ENCODE results near the gene PTPN3.
"Not testable (repeated sequence)": the region's sequence is repeated elsewhere in the genome, so short reads cannot be mapped to it uniquely, and the experiment has no call there.

PTPN3 gene, protein sequence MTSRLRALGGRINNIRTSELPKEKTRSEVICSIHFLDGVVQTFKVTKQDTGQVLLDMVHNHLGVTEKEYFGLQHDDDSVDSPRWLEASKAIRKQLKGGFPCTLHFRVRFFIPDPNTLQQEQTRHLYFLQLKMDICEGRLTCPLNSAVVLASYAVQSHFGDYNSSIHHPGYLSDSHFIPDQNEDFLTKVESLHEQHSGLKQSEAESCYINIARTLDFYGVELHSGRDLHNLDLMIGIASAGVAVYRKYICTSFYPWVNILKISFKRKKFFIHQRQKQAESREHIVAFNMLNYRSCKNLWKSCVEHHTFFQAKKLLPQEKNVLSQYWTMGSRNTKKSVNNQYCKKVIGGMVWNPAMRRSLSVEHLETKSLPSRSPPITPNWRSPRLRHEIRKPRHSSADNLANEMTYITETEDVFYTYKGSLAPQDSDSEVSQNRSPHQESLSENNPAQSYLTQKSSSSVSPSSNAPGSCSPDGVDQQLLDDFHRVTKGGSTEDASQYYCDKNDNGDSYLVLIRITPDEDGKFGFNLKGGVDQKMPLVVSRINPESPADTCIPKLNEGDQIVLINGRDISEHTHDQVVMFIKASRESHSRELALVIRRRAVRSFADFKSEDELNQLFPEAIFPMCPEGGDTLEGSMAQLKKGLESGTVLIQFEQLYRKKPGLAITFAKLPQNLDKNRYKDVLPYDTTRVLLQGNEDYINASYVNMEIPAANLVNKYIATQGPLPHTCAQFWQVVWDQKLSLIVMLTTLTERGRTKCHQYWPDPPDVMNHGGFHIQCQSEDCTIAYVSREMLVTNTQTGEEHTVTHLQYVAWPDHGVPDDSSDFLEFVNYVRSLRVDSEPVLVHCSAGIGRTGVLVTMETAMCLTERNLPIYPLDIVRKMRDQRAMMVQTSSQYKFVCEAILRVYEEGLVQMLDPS

DNA sequence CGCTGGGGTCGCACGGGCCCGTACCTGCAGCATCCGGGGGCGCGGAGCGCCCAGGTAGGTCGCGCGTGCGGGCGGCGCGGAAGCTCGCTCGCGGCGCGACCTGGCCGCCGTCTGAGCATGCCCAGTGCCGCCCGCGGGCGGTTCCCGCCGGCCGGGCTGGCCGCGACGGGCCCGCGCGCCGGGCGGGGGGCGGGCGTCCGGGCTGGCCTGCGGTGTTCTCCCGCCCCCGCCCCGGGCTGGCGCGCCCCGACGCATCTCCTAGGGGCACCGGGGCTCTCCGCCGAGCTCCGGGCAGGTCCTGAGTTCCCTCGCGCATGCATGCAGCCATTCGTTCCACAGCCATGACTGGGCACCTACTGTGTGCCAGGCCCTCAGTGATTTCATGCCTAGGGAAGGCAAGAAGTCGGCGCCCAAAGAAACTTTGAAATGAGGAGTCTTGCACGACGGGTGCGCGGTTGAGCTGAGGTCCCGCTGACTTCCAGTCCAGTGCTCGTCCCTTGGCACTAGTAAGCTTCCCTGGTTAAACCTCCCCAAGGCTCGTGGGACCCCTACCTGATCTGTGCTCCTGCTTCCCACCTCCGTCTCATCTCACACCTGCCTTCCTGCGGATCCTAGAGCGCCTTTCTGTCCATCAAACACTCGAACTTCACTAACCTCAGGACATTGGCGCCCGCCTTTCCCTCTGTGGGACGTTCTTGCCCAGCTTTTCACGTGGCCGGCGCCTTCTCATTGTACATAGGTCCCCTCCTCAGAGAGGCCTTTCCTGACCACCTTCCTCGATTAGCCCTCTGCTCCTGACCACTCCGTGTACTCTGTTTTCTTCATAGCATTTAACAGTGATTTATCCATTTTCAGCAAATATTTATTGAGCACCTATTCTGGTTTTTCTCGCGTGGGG lies at the start of gene PTPN3:
TSS of gene PTPN3 (minus strand) at position 113 of the 898 bp plus-strand sequence. CDS start 34,873 bp downstream, outside the sequence.
- in situ Hi-C loops (cut with MboI; ENCODE audit: low sequenced_read_pairs): no loop called here

DNA sequence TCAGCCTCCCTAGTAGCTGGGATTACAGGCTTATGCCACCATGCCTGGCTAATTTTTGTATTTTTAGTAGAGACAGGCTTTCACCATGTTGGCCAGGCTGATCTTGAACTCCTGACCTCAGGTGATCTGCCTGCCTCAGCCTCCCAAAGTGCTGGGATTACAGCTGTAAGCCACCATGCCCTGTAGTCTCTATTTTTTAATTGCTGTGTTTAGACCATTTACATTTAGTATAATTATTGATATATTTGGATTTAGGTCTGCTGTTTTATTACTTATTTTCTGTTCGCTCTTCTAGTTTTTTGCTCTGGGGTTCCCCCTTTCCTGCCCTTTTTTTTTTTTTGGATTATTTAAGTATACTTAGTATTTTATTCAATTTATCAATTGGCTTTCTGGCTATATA lies 46.8 kb upstream of the PTPN3 start:
- in situ Hi-C loops (cut with MboI; ENCODE audit: low sequenced_read_pairs): not testable (repeated sequence)

DNA sequence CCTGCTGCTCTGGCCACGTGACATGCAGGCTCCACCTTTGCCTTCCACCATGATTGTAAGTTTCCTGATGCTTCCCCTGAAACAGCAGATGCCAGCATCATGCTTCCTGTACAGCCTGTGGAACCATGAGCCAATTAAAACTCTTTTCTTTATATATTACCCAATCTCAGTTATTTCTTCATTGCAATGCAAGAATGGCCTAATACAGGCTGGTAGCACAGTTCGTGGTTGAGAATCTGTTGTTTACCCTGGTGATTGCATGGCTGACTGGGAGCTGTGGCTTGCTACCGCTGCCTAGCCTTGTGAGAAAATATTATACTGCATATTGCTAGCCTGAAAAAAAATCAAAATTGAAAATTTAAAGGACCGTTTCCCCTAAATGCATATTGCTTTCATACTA lies 44.8 kb upstream of the PTPN3 start:
- in situ Hi-C loops (cut with MboI; ENCODE audit: low sequenced_read_pairs): no loop called here

DNA sequence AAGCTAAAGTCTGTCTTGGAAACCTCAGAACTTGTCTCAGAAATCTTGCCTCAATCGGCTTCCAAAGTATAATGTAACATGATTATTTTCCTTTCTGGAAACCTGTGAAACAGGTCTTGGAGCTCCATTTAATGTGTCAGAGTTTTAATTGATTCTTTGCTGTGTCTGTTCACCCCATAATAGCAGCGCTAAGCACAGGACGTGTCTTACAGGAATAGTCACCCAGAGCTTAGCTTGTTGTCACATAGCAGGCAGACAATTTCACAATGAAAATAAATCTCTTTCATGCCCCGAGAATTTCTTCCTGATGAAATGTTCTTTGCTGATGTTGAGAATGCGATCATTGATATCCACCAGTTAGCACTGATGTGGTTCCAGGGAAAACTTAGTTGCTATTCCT lies 40.2 kb upstream of the PTPN3 start:
- in situ Hi-C loops (cut with MboI; ENCODE audit: low sequenced_read_pairs): no loop called here

DNA sequence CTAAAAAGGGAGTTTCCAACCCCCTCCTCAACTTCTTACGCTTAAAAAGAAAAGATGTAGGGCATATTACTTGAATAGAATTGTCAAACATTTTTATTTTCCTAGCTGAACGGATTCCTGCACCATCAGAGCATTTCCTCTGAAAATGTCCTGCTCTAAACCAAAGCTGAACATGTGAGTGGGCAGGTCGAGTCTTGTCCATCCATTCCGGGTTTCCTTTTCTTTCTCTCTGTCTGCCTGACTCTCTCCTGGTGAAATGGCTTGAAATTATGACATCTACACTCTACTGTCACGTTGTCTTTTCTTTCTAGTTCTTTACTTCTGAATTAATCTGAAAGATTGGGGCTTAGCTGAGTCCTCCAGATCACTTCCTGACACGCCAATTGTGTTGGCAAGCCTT lies 39.2 kb upstream of the PTPN3 start:
- in situ Hi-C loops (cut with MboI; ENCODE audit: low sequenced_read_pairs): no loop called here

DNA sequence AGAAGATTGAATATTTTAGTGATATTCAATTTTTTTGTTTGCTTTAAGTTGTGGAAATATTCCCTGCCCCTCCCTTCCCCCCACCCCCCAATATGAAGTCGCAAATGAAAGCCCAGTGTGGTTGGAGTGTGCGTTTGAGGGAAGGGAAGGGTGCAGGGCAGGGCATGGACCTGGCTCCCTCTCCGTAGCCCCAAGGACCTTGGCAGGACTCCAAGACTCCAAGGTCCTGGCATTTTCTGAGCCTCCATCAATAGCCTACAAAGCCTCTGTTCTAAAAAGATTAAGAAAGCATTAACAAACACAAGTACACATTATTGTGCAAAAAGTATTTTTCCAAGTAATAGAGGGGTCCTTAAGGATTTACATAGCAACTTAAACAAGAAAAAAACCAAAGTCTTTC lies 38.8 kb upstream of the PTPN3 start:
- in situ Hi-C loops (cut with MboI; ENCODE audit: low sequenced_read_pairs): no loop called here

DNA sequence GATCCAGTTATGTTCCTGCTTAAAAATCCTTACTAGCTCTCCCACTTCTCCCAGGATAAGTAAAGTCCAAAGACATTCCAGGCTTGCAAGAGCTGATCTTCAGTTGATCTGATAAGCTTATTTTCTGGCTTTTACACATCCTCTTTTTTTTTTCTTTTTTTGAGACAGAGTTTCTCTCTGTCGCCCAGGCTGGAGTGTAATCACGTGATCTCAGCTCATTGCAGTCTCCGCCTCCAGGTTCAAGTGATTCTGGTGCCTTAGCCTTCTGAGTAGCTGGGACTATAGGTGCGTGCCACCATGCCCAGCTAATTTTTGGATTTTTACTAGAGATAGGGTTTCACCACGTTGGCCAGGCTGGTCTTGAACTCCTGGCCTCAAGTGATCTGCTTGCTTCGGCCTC lies 37.3 kb upstream of the PTPN3 start:
- in situ Hi-C loops (cut with MboI; ENCODE audit: low sequenced_read_pairs): no loop called here

DNA sequence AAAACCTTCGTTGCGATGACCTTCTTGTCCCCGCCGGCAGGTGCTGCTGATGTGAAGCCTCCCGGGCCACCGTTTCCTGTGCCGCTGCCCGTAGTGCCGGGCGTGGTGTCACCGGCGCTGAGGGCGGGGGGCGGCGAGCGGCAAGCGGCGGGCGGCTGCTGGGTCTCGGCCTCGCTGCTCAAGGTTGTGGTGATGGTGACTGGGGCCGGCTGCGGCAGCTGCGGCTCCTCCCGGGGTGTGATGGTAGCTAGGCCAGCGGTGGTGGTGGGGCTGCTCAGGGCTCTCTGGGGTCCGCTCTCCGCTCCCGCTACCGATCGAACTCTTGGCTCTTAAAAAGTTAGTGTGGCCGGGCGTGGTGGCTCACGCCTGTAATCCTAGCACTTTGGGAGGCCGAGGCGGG lies 36.0 kb upstream of the PTPN3 start:
- in situ Hi-C loops (cut with MboI; ENCODE audit: low sequenced_read_pairs): no loop called here

DNA sequence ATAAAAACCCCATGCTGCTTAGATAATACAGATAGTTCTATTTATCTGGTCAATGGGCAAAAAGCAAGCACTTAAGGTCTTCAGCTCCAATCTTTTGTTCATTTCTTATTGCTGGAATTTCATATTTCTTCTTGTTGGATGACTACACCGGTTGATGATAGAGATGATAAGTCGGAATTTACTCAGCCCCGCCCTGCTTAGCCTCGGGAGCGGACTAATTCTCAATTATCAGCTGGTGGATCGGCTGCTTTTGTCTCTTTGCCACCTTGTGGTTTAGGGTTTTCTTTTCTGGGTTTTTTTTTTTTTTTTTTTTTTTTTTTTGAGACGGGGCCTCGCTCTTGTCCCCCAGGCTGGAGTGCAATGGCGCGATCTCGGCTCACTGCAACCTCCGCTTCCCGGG lies 34.5 kb upstream of the PTPN3 start:
- in situ Hi-C loops (cut with MboI; ENCODE audit: low sequenced_read_pairs): not testable (repeated sequence)

DNA sequence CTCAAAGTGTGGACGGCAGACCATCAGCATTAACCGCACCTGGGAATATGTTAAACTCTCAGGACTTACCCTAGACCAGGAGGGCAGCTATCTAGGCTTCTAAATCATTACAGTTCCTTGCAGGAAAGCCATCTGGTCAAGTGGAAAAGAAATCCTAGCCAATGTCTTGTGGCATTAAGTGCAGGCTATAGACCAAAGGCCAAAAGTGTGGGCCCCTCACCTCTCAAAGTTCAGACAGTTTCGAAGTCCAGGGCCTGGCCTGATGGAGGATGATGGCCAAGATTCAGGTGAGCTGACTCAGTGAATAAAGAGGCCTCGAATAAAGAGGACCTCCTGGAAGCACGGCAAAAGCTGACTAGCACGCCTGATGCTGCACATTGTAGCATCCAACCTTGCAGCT lies 24.0 kb upstream of the PTPN3 start:
- in situ Hi-C loops (cut with MboI; ENCODE audit: low sequenced_read_pairs): no loop called here

DNA sequence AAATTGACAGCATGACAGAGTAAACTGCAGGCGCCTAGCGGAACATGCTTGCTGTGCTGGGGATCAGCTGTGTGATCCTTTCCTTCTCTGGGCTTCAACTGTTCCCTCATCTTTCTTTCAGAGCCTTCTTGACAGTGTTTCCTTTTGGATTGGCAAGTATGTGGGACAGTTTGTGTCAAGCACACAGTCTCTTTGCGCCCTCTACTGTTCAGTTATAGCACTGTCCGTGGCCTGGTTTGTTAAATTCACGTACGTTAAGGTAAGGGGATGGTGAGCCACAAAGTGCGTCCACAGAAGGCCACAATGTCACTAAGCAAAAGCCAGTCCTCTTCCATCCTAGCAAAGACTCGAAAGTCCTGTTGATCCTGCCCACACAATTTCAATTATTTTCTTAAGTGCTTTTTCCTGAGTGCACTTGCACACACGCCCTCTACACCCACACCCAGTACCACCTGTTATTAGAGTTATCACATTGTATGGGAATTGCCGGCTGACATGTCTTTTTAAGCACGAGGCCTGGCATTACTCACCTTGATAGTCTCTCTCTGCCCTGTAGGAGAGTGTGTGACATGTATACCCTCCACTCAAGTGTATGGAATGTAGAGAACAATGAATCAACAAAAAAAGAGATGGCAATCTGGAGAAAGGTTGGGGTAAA lies 22.5 kb upstream of the PTPN3 start:
- in situ Hi-C loops (cut with MboI; ENCODE audit: low sequenced_read_pairs): no loop called here

DNA sequence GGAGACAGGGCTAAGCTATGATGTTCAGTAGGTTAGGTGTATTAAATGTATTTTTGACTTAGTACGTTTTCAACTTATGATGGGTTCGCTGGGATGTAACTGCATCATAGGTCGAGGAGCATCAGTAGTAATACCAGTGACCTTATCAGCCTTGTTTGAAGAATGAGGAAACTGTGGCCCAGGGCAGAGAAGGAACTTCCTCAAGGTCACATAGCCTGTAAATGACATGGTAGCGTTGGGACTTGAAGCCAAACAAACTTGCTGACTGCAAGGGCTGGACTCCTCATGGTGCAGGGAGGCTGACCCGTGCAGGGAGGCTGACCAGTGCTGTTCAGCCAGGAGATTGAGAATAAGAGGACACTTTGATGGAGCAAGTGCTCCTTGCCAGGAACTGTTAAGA lies 21.3 kb upstream of the PTPN3 start:
- in situ Hi-C loops (cut with MboI; ENCODE audit: low sequenced_read_pairs): no loop called here

DNA sequence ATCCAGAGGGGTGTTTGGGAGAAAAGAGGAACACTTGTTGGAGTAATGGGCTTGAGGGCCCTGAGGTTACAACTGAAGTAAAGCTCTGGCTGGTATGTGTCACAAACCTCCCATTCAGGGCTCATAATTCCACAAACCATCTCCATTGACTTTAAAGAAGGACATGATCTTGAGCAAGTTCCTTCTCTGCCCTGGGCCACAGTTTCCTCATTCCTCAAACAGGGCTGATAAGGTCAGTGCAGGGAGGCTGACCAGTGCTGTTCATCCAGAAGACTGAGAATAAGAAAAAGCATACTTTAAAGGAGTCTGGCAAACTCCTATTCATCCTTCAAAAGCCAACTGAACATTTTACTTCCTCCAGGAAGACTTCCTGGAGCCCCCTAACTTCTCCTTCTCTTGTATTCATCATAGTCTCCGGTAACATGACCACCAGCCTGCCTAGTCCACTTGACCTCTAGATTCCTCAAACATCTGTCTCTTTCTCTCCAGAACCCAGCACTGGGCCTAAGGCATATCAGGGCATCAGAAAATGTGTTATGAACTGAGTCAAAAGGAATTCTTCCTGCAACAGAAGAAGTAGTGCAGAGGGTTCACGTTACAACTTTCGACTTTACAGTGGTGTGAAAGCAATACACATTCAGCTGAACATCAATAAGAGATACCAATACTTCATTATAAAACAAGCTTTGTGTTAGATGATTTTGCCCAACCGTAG lies 20.7 kb upstream of the PTPN3 start:
- in situ Hi-C loops (cut with MboI; ENCODE audit: low sequenced_read_pairs): no loop called here

DNA sequence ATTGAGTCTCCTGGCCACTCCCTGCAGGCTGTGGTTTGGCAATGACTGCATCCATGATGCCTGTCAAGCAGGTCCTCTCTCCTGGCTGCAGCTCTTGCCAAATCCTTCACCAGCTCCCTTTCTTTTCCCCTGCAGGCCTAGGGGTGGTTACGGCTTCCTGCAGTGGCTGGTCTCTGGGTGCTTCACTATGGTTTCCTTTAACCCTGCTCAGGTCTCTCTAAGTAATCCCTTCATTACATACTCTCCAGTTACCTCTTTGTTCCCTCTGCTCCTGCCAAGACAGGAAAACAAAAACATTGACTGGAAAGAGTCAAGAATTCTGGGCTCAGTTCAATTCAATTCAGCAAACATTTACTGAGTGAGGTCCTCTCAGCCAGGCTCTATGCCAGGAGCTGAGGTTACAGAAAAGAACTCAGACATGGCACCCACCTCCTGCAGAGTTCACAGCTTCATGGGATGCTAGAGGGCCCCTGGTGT lies 19.8 kb upstream of the PTPN3 start:
- in situ Hi-C loops (cut with MboI; ENCODE audit: low sequenced_read_pairs): no loop called here

DNA sequence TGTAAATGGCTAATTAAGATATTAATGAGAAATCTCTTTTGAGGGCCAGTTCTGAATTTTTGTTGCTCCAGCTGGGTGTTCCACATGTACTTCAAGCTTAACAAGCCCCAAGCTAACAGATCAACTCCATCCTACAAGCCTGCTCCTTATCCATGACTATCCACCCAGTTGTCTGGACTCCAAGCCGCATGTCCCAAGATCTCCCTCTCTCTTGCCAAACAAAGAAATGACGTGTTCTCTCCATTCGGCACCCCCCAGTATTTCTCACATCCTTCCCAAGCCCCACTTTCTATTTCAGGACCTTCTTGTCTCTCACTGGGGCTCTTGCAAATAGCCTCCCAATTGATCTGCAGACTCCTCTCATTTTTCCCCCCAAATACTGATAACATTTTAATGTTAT lies 15.8 kb upstream of the PTPN3 start:
- in situ Hi-C loops (cut with MboI; ENCODE audit: low sequenced_read_pairs): no loop called here

DNA sequence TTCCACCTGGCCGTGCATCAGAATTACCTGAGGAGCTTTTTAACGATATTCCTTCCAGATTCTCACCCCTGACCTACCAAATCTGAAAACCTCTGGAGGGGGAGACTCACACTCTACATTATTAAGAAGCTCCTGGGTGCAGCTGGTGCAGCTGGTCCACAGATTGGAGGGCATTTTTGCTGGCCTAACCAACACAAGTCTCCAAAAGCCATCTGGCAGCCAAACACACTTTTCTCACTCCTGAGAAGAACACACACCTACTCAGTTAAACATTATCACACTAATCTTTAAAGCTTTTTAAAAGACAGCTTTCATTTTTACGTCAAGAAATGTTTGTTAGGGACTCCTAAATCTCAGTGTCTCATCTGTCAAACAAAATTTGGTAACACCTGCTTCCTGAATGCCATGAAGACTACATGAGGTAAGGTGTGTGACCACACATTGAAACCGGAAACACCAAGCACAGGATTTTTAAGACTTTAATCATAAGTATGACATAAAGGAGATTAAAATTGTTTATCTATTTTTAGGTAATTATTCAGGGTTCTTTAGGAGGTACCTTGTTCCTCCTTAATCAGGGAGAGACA lies 14.2 kb upstream of the PTPN3 start:
- in situ Hi-C loops (cut with MboI; ENCODE audit: low sequenced_read_pairs): no loop called here

DNA sequence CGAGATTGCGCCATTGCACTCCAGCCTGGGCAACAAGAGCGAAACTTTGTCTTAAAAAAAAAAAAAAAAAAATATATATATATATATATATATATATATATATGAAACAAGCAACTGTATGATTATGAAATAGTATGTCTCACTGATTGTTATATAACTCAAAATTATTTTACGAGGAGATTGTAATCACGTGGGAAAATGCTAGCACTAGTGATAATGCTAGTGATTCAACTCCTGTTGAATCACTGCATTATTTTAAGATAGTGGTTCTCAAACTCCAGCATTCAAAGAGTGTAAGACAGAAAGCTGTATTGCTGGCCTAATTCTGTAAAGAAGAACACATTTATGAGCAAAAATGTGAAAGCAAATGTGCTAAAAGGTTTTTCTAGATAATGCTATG lies 12.4 kb upstream of the PTPN3 start:
- in situ Hi-C loops (cut with MboI; ENCODE audit: low sequenced_read_pairs): no loop called here

DNA sequence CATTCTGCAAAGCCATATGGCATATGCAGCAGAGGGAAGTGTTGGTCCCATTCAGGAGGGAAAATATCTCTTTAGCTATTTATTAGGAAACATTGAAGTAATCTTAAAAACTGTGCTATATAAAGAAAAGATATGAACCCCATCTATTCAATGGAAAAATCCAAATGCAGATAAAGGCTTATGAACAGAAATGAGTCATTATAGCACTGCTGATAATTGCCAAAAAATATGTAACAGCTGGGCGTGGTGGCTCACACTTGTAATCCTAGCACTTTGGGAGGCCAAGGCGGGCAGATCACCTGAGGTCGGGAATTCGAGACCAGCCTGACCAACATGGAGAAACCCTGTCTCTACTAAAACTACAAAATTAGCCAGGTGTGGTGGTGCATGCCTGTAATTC lies 11.9 kb upstream of the PTPN3 start:
- in situ Hi-C loops (cut with MboI; ENCODE audit: low sequenced_read_pairs): not testable (repeated sequence)

DNA sequence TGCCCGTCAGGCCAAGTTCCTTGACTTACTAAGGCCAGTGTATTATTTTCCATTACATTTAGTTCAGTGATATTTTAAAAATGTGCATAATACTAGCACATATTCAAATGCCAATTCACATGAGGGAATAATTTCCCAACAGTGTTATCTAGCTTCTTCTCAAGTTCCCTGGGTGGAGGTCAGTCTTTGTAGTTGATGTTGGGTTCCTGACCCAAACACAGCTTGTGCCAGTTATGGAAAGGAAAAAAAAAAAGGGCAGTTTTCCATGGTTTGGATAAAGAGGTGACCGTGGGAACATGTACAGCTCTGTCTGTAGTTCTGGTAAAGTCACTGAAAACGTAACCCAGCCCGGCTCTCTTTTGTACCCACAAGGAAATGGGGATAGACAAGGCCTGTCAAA lies 11.5 kb upstream of the PTPN3 start:
- in situ Hi-C loops (cut with MboI; ENCODE audit: low sequenced_read_pairs): no loop called here

Measured in HL-60/S4 (cell line).